ENCODE data around the gene FAM114A1.
"Not testable (repeated sequence)": the region's sequence is repeated elsewhere in the genome, so short reads cannot be mapped to it uniquely, and the experiment has no call there.

The FAM114A1 gene

DNA sequence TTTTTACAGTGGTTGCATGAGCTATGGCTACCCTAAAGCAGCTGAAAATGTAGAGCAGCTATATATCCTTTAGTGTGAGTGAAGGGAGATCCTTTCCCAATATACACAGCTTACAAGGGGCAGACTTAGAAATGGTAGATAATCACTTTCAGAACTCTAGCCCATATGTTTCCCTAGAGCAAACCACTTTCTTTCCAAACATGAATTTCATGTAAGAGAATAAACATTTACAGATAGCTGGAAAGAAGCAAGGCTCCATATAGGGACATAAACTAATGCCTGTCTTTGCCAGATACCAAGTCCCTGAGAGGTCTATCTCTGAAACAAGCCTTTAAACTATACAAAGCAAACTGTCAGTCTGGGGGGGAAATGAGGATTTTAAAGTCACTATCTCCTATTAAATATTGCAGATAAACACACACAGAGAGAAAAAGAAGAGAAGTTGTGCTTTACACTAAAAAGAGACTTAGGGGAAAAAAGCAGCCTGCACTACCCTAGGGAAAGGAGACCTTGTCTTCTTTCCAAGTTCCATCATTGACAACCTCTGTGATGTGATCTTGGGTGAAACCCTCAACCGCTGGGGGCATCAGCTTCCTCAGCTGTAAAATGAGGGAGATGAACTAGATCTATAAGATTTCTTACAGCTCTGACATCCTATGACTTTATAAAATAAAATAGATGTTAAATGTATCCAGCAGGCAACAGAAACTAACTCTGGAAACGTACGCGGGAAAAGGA, 91.0 kb downstream of the FAM114A1 start:
- H3K9me3 ChIP-seq (ENCODE audit: control insufficient read depth, low read depth, low read length), result no peaks in the 10 kb centered on the region
- H3K27me3 ChIP-seq (ENCODE audit: control insufficient read depth, insufficient read depth, low read length), result no peaks in the 10 kb centered on the region
- H3K4me3 ChIP-seq (ENCODE audit: low read length), result no peak overlapping the region
- H3K4me1 ChIP-seq (ENCODE audit: control insufficient read depth, low read depth, low read length), result no peaks in the 10 kb centered on the region
- no peak overlapping the region for H3K9ac ChIP-seq (ENCODE audit: low read length)
- no peaks in the 10 kb centered on the region for H3K36me3 ChIP-seq (ENCODE audit: control insufficient read depth, low read depth, low read length)
- H3K27ac ChIP-seq (ENCODE audit: low read length), result no peak overlapping the region

DNA sequence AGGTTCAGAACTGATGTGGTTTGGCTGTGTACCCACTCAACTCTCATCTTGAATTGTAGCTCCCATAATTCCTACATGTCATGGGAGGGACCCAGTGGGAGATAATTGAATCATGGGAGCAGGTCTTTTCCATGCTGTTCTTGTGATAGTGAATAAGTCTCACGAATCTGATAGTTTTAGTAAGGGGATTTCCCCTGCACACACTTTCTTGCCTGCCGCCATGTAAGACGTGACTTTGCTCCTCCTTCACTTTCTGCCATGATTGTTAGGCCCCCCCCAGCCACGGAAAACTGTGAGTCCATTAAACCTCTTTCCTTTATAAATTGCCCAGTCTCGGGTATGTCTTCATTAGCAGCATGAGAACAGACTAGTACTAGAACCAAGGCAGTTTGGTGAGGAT, 91.6 kb downstream of the FAM114A1 start:
- H3K27ac ChIP-seq (ENCODE audit: low read length); H3K9ac ChIP-seq (ENCODE audit: low read length); H3K4me3 ChIP-seq (ENCODE audit: low read length); H3K36me3 ChIP-seq (ENCODE audit: control insufficient read depth, low read depth, low read length); H3K9me3 ChIP-seq (ENCODE audit: control insufficient read depth, low read depth, low read length); H3K27me3 ChIP-seq (ENCODE audit: control insufficient read depth, insufficient read depth, low read length); H3K4me1 ChIP-seq (ENCODE audit: control insufficient read depth, low read depth, low read length): not testable (repeated sequence)

DNA sequence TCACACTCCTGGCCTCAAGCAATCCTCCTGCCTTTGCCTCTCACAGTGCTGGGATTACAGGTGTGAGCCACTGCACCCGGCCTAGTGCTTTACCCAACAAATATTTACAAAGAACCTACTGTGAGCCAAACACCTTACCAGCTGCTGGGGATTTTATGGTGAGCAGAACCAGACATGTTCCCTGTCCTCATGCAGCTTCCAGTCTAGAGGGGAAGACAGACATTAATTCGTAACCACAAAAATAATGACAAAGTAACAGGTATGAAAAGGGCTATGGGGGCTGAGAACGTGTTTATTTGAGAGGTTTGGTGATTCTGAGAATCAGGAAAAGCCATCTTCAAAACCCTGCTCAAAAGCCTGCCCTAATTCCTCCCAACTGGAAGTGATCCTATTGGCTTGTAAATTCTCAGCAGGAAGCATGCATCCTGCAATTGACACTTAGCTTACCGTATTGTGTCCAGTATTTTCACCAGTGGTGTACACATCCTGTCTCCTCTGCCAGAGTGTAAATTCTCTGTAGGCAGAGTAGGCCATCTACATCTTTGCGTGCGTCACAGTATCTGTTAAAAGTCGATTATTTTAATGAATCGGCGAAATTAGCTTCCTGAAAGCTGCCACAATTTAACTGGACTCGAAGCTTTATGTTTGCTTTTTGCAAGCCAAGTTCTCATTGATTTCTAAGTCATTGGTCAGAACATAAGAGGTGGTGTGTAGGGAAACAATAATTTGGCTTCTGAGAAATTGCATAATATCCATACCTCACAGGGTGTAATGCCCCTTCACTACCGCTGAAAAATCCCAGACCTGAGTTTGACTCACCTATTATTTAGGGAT, 97.6 kb downstream of the FAM114A1 start:
- Histone ChIP-seq H3K27me3 (ENCODE audit: control insufficient read depth, insufficient read depth, low read length) (no peaks in the 10 kb centered on the region), H3K36me3 (ENCODE audit: control insufficient read depth, low read depth, low read length) (no peaks in the 10 kb centered on the region), H3K4me3 (ENCODE audit: low read length) (no peak overlapping the region), H3K27ac (ENCODE audit: low read length) (no peak overlapping the region), H3K4me1 (ENCODE audit: control insufficient read depth, low read depth, low read length) (no peaks in the 10 kb centered on the region), H3K9me3 (ENCODE audit: control insufficient read depth, low read depth, low read length) (no peaks in the 10 kb centered on the region), H3K9ac (ENCODE audit: low read length) (no peak overlapping the region)

DNA sequence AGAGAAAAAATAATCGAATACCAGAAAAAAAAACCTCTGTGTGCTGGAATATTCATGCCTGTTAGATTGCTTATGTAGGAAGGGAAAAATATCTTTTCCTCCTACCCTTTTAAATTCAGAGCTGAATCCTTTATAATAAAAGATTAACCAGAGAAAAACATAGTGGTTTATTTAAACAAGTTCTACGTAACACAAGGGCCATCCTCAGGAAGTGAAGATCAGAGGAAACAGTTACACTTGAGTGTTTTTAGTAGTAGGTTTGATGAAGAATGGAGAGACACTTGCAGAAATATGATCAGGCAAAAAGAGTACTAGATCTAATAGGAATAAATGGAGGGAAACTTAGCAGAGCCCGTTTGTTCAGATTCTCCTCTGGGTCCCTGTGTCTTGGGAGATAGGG, 98.3 kb downstream of the FAM114A1 start:
- H3K27me3 ChIP-seq (ENCODE audit: control insufficient read depth, insufficient read depth, low read length), result no peaks in the 10 kb centered on the region
- H3K27ac ChIP-seq (ENCODE audit: low read length), result no peak overlapping the region
- H3K9me3 ChIP-seq (ENCODE audit: control insufficient read depth, low read depth, low read length), result no peaks in the 10 kb centered on the region
- no peak overlapping the region for H3K4me3 ChIP-seq (ENCODE audit: low read length)
- H3K9ac ChIP-seq (ENCODE audit: low read length), result no peak overlapping the region
- H3K4me1 ChIP-seq (ENCODE audit: control insufficient read depth, low read depth, low read length), result no peaks in the 10 kb centered on the region
- H3K36me3 ChIP-seq (ENCODE audit: control insufficient read depth, low read depth, low read length), result no peaks in the 10 kb centered on the region

DNA sequence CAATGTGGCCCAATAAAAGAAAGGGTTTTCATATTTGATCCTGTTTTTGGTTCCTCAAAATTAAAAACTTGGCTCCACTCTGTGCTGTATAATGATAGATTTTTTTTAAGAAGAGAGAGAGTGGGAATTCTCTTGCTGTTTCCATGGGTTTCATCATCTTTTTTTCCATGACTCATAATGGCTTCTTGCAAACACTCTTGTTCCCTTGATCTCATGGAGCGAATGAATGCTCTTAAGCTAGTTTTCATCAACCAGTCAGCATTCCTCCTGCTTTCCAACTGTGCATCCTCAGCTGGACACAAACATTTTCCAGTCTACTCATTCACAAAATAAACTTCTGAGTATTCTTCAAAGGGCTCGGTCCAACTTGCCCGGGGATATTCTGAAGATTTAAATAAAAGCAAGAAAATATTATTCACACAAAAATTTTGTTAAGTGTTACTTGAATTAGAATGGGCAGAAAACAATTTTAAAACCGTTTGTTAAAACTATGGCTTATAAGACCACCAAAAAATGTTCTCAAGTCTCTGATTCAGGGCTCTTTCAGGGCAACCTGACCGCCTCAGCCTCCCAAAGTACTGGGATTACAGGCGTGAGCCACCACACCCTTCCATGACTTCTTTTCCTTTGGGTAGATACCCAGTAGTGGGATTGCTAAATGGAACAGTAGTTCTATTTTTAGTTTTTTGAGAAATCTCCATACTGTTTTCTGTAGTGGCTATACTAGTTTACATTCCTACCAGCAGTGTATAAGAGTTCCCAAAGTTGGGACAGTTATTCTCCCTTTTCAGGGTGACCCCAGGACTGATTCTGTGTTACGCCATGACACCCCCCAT, 99.9 kb downstream of the FAM114A1 start:
- no peak overlapping the region for H3K9ac ChIP-seq (ENCODE audit: low read length)
- H3K27ac ChIP-seq (ENCODE audit: low read length), result no peak overlapping the region

GRCh38 chr4:38968668-38969067, 101.1 kb downstream of the FAM114A1 start:
- Histone ChIP-seq H3K36me3 (ENCODE audit: control insufficient read depth, low read depth, low read length) (no peaks in the 10 kb centered on the region), H3K4me1 (ENCODE audit: control insufficient read depth, low read depth, low read length) (no peaks in the 10 kb centered on the region), H3K4me3 (ENCODE audit: low read length) (no peak overlapping the region), H3K9me3 (ENCODE audit: control insufficient read depth, low read depth, low read length) (no peaks in the 10 kb centered on the region), H3K27me3 (ENCODE audit: control insufficient read depth, insufficient read depth, low read length) (no peaks in the 10 kb centered on the region), H3K27ac (ENCODE audit: low read length) (no peak overlapping the region), H3K9ac (ENCODE audit: low read length) (no peak overlapping the region)

More for the DNA sequence above, 99.9 kb downstream of the FAM114A1 start:
- Histone ChIP-seq H3K9me3 (ENCODE audit: control insufficient read depth, low read depth, low read length) (no peaks in the 10 kb centered on the region), H3K4me1 (ENCODE audit: control insufficient read depth, low read depth, low read length) (no peaks in the 10 kb centered on the region), H3K27me3 (ENCODE audit: control insufficient read depth, insufficient read depth, low read length) (no peaks in the 10 kb centered on the region), H3K4me3 (ENCODE audit: low read length) (no peak overlapping the region), H3K36me3 (ENCODE audit: control insufficient read depth, low read depth, low read length) (no peaks in the 10 kb centered on the region)

- Histone ChIP-seq H3K27ac (ENCODE audit: low read length) (no peak overlapping the region), H3K36me3 (ENCODE audit: control insufficient read depth, low read depth, low read length) (no peaks in the 10 kb centered on the region), H3K9ac (ENCODE audit: low read length) (no peak overlapping the region), H3K4me3 (ENCODE audit: low read length) (no peak overlapping the region), H3K27me3 (ENCODE audit: control insufficient read depth, insufficient read depth, low read length) (no peaks in the 10 kb centered on the region), H3K9me3 (ENCODE audit: control insufficient read depth, low read depth, low read length) (no peaks in the 10 kb centered on the region), H3K4me1 (ENCODE audit: control insufficient read depth, low read depth, low read length) (no peaks in the 10 kb centered on the region)
Measured at GRCh38 chr4:38976308-38976707, 108.7 kb downstream of the FAM114A1 start.

GRCh38 chr4:38979081-38979480, 111.5 kb downstream of the FAM114A1 start:
- H3K9ac ChIP-seq (ENCODE audit: low read length), result no peak overlapping the region
- H3K27ac ChIP-seq (ENCODE audit: low read length), result no peak overlapping the region
- no peaks in the 10 kb centered on the region for H3K36me3 ChIP-seq (ENCODE audit: control insufficient read depth, low read depth, low read length)
- H3K27me3 ChIP-seq (ENCODE audit: control insufficient read depth, insufficient read depth, low read length), result no peaks in the 10 kb centered on the region
- H3K9me3 ChIP-seq (ENCODE audit: control insufficient read depth, low read depth, low read length), result no peaks in the 10 kb centered on the region
- H3K4me1 ChIP-seq (ENCODE audit: control insufficient read depth, low read depth, low read length), result peaks cover 4% of the 10 kb centered on the region
- no peak overlapping the region for H3K4me3 ChIP-seq (ENCODE audit: low read length)

GRCh38 chr4:38979511-38980230, 112.1 kb downstream of the FAM114A1 start:
- Histone ChIP-seq H3K9me3 (ENCODE audit: control insufficient read depth, low read depth, low read length) (no peaks in the 10 kb centered on the region), H3K9ac (ENCODE audit: low read length) (no peak overlapping the region), H3K4me1 (ENCODE audit: control insufficient read depth, low read depth, low read length) (peaks cover 4% of the 10 kb centered on the region), H3K36me3 (ENCODE audit: control insufficient read depth, low read depth, low read length) (no peaks in the 10 kb centered on the region), H3K27ac (ENCODE audit: low read length) (no peak overlapping the region), H3K27me3 (ENCODE audit: control insufficient read depth, insufficient read depth, low read length) (no peaks in the 10 kb centered on the region), H3K4me3 (ENCODE audit: low read length) (no peak overlapping the region)

DNA sequence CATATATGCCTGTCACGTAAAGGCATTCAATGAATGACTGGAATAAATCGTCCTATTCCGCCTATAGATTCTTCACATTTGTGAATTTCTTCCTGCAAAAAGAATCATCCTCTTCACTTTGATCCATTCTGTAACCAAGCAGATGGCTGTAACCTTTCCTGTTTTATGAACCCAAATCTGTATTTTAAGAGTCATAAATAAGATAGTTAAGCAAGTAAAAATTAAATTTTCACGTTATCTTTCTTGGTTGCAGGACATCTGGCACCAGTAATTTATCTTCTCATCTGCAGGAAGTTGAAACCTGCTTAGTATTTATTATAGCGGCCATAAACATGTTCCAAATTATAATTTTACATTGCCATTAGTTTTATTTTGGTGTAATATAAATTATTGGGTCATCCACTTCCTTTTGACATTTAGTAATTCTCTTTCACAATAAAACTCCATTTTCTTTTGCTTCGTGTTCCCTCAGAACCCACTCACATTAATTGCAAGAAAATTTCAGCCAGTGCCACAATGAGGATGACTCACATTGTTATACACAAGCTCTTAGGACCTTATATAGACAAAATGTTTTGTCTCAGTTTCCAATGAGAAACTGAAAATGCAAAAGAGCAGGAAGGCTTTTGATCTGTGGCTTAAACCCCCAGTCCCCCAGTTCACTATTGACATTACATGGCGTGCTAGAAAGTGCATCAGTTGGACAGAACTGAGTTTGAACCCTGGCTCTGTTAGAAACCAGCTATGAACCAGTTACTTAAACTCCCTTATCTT, 113.5 kb downstream of the FAM114A1 start:
- Histone ChIP-seq H3K4me3 (ENCODE audit: low read length) (no peak overlapping the region), H3K27ac (ENCODE audit: low read length) (no peak overlapping the region), H3K9ac (ENCODE audit: low read length) (no peak overlapping the region), H3K36me3 (ENCODE audit: control insufficient read depth, low read depth, low read length) (no peaks in the 10 kb centered on the region), H3K9me3 (ENCODE audit: control insufficient read depth, low read depth, low read length) (no peaks in the 10 kb centered on the region), H3K4me1 (ENCODE audit: control insufficient read depth, low read depth, low read length) (peaks cover 4% of the 10 kb centered on the region), H3K27me3 (ENCODE audit: control insufficient read depth, insufficient read depth, low read length) (no peaks in the 10 kb centered on the region)
